ENCODE measurements around the gene SCGB1D1.

- TF ChIP-seq CTCF (conservative IDR thresholded peaks at IDR 0.05) (no peak), EZH2 (IDR thresholded peaks at IDR 0.05; ENCODE audit: low read depth) (no peak)
These were observed 14.4 kb downstream of the SCGB1D1 start for GRCh38 chr11:62204430-62204829.
